Measurements from ENCODE around the gene SPR. TPM values are rescaled to one million over a fixed set of nuclear protein-coding genes. Genes with fewer than 3 reads are reported as not detected.

Gene SPR
- total and polyA plus RNA-seq, 9 of the 15 experiments (the other 6 are each of a cell fraction or from before 2014, with no cell fraction given) = 7.7 to 38.3 (median 26.3) TPM

GRCh38 chr2:72914589-72915319 is 27.5 kb downstream of the SPR start (continued):
- TF ChIP-seq NKRF (IDR thresholded peaks at IDR 0.05; ENCODE audit: borderline replicate concordance) (no peak), MEIS2 (IDR thresholded peaks at IDR 0.05; ENCODE audit: partially characterized antibody) (peak; percentile 35), GABPA (tag; conservative IDR thresholded peaks at IDR 0.05; ENCODE audit: low read depth) (no peak)

GRCh38 chr2:72915320-72915906 is 28.2 kb downstream of the SPR start:
- peaks cover 56 to 62% of the 10 kb centered on the region in 2 experiments for H3K27me3 ChIP-seq (ENCODE audit: control insufficient read depth in 2 of 2, insufficient read depth in 2 of 2, low read length in 2 of 2)

More at GRCh38 chr2:72915320-72915906, 28.2 kb downstream of the SPR start:
- intact Hi-C loops (cut with micrococcal nuclease) (no loop called here), in situ Hi-C loops (cut with MboI) (no loop called here)
- no TSS peak for BruUV-seq (replicated peaks)
- no peak for ATAC-seq
- no peak for TF ChIP-seq PREB (CRISPR knock-in tag; IDR thresholded peaks at IDR 0.05)
- TF ChIP-seq CBX2 (IDR thresholded peaks at IDR 0.05; ENCODE audit: insufficient read depth, low read length, poor library complexity, severe bottlenecking) = peak; percentile 55
- ChIA-PET CTCF (ENCODE audit: low intra/inter-chr PET ratio) (no interaction called here), POLR2A (interaction anchor here (0.6 to 1.2 kb wide), 2 partner anchors 8 to 169 kb away, joined by 3 read pairs; no protein-coding TSS in a partner anchor)
- no peak overlapping the region for H3K4me2 ChIP-seq (ENCODE audit: insufficient read depth, low read length)
- DNase-seq (ENCODE audit: extremely low read depth in 1 of 4, low spot score in 3 of 4) = no peak
- peaks cover 0 to 46% of the 10 kb centered on the region in 2 experiments; a peak in 3 of 5 replicates for H3K4me1 ChIP-seq (replicated peaks in 1 of 2; ENCODE audit: control insufficient read depth in 2 of 2, insufficient read depth in 2 of 2, low read length in 2 of 2)
- no peaks in the 10 kb centered on the region for H3K9me3 ChIP-seq (replicated peaks; ENCODE audit: control insufficient read depth, insufficient read depth, low read depth, low read length)
- H3K36me3 ChIP-seq (ENCODE audit: control insufficient read depth, insufficient read depth, low read length) = no peaks in the 10 kb centered on the region
- no peak overlapping the region for H3K27ac ChIP-seq (ENCODE audit: extremely low read depth, low read depth, low read length)
- H2AFZ ChIP-seq (ENCODE audit: low read depth, low read length) = no peak overlapping the region
- no peak for FAIRE-seq
- peaks cover 26% of the 10 kb centered on the region; the same call in 1 of the 2 replicates for H4K20me1 ChIP-seq (replicated peaks; ENCODE audit: control insufficient read depth, insufficient read depth, low read length)
- H3K9ac ChIP-seq (ENCODE audit: insufficient read depth in 1 of 2, low read depth in 2 of 2, low read length in 2 of 2) = no peak overlapping the region
- WGBS (ENCODE audit: insufficient coverage, low coverage, missing lambda C conversion rate) = 16% methylated on average over 20 of the region's 26 CpGs
- no peak overlapping the region for H3K4me3 ChIP-seq
- no peaks in the 10 kb centered on the region for H3K79me2 ChIP-seq (ENCODE audit: control insufficient read depth, insufficient read depth, low read length)
- H3K9me1 ChIP-seq (ENCODE audit: control insufficient read depth, insufficient read depth, low read length) = no peaks in the 10 kb centered on the region

Measured in K562 (cell line).